Caki2 (cell line): ENCODE data around the gene RHBDD1. TPM values are rescaled to one million over a fixed set of nuclear protein-coding genes. Genes with fewer than 3 reads are reported as not detected.

Experiments used
- DNase-seq: peaks from one replicate; pipeline ENCODE4 v3.0.0-alpha.2; 2015; ENCODE audit warnings: low read depth
- in situ Hi-C: cut with HindIII; loops from 2 replicates; pipeline ENCODE4 v1.10.0; 2016; ENCODE audit warnings: low sequenced_read_pairs, low pct_unique_long_range_greater_than_20kb, mixed read lengths
- total RNA-seq: library from RNA; depleted of rRNA; stranded (reverse); fragments of >200 nt; shearing (Covaris generic); gene quantifications from 2 replicates; pipeline ENCODE4 v1.2.3, GENCODE V29; 2014; ENCODE audit warnings: low replicate concordance

Gene RHBDD1
- total RNA-seq, 1 experiment from 2014 or later, result 8.6 TPM

DNA sequence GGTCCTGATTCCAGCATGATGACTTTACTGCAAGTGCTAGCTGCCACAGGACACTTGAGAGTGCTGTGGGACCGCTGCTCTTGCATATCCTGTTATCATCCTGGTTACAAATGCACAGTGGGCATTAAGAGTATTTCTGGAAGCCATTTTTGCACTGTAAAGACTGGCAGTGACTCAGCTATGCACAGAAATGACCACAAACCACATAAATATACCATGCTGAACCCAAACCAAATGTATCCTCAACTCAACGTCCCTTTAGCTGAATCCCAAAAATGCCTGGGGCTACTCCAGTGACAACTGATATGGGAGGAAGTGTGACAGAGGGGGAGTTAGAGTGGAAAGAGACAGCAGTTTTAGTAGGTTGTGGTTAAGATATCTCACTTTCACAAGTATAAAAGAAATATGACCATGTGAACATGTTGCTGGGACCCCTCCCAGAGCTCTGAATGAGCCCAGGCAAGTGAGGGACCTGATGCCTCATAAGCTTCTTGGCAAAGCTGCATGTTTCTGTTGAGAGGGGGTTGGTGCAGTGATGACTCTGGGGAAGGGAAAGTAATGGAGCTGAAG, 37.3 kb downstream of the RHBDD1 start:
- DNase-seq, result no peak

DNA sequence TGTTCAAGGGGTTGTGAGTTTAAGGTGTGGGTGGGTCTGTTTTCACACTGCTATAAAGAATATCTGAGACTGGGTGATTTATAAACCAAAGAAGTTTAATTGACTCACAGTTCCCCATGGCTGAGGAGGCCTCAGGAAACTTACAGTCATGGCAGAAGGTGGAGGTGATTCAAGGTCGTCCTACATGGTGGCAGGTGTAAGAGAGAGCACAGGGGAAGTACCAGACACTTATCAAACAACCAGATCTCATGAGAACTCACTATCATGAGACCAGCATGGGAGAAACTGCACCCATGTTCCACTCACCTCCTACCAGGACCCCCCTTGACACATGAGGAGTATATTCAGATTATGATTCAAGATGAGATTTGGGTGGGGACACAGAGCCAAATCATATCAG, 38.0 kb downstream of the RHBDD1 start:
- in situ Hi-C loops, result no loop called here
- no peak for DNase-seq

More for the DNA sequence above, 37.3 kb downstream of the RHBDD1 start:
- in situ Hi-C loops, result no loop called here

DNA sequence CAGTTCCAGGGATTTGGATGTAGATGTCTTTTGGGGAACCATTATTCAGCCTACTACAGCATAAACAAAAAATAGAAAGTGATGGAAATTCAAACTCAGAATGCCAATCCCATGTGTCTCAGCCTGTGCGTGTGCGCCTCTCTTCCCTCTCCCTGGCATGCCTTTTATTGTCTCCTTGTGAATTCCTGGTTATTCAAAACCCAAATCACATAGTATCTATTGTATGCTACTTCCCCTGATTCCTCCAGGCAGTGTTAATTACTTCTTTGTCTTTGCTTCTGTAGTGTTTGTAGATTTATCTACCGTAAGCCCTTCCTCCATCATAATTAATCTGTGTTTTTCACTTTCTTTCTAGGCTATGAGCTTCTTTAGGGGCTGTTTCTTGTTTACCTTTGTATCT, 38.9 kb downstream of the RHBDD1 start:
- in situ Hi-C loops, result no loop called here

DNA sequence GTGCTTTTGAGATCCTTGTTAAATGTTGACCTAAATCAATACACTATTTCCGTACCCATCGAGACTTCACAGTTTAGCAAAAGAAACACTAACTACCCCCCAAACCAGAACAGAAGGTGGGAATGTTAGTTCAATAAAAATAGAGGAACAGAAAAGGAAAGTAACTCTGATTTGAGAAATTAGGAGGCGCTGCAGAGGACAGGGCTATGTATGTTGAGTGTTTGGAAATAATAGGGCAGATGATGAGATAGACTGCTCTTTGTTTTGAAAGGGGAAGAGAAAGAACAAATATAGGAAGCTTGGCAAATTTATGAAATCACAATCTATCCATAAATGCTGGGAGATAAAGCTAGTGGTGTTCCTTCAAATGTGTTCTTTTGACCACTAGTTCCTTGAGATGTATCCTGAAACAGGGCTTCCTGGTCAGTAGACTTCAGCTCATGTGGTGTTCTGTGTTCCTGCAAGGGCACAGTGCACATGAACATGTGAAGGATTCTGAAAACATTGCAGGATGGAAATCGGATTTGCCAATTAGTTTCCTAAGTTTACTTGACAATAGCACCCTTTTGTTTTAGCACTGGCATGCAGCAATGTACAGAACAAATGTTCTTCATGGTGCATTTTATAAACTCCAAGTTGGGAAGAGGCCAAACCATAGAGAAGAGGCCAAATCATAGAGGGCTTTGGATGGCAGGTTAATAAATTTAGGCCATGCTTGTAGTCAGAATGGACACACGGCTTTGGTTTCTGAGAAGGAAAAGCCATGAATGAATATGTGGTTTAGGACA, 39.8 kb downstream of the RHBDD1 start:
- in situ Hi-C loops, result no loop called here
- no peak for DNase-seq

More for the DNA sequence above, 38.9 kb downstream of the RHBDD1 start:
- DNase-seq, result no peak

DNA sequence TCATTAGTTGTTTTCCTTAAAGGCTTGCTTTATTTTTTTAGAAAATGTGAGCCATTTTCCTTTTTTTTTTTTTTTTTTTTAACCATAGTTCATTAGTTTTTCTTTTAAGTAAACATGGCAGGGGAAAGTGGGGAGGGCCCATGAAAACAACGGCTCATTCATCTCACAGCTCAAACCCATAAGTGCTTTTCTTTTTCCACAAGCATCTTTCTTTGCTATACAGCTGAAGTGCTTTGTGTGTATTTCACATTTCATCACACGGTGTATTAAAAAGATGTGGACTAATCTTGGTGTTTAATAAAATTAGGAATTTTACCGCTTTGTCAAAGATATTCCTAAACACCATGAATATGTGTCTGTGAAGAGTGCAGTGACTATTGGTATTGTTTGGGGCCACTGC, 41.6 kb downstream of the RHBDD1 start:
- no peak for DNase-seq
- in situ Hi-C loops, result no loop called here

DNA sequence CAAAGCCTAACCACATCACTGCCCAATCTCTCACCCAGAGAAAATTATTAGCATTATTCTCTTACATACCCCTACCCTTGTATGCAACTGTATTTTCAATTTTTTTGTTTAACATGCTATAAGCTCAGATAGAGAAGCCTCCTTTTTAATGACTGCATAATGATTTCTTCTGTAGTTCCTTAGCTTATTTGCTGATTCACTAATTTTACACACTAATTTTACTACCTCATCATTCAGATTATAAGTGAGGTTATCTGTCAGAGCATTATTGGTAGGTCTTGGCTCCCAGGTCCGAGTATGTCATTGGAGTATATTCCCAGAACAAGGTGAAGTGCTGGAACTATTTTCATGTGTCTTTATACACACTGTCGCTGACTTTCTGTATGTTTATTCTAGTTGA, 45.4 kb downstream of the RHBDD1 start:
- in situ Hi-C loops, result no loop called here
- DNase-seq, result no peak

- in situ Hi-C loops, result no loop called here
- DNase-seq, result no peak
Observed at GRCh38 chr2:226882606-226883005, 46.8 kb downstream of the RHBDD1 start.

DNA sequence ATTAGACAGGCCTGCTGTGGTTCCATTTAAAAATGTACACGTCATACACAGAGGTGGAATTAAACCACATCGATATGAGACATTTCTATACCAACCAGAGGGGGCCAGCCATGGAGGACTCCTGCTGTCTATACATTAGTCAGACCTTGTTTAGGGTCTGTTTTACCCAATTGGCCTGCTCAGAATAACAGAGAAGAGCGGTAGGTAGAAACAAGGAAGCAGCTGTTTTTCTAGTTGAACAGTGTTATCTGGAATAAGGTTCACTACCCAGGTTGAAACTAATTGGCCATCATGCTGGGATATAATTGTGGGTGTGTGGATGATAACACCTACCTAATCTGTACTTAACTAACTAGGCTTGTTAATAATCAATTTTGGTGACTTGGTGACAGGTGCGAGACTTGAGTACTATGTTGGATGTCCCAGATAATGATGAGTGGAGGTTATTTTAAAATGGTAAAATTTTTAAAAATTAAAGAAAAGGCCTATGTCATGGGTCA, 47.5 kb downstream of the RHBDD1 start:
- no peak for DNase-seq
- in situ Hi-C loops, result no loop called here

DNA sequence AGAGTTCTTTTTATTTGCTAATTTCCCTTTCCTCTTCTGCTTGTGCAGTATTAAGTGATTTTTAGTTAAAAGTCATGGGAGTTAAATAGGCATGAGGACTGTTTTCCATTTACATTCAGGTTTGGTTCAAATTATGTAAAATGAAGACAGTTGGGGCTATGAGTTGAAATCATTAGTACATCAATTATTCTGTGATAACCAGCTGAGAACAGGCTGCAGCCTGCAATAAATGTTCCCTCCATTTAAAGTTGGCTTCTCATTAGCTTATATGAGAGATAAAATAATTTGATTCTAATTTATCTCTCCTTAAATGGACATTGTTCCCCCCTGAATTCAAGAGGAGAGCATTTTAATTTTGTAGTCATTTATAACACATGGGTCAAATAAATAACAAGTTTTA, 48.3 kb downstream of the RHBDD1 start:
- in situ Hi-C loops, result no loop called here
- DNase-seq, result no peak

GRCh38 chr2:226885769-226886435, 50.0 kb downstream of the RHBDD1 start:
- in situ Hi-C loops, result no loop called here
- no peak for DNase-seq

- in situ Hi-C loops, result no loop called here
- no peak for DNase-seq
Observed at GRCh38 chr2:226887940-226888339, 52.1 kb downstream of the RHBDD1 start.

DNA sequence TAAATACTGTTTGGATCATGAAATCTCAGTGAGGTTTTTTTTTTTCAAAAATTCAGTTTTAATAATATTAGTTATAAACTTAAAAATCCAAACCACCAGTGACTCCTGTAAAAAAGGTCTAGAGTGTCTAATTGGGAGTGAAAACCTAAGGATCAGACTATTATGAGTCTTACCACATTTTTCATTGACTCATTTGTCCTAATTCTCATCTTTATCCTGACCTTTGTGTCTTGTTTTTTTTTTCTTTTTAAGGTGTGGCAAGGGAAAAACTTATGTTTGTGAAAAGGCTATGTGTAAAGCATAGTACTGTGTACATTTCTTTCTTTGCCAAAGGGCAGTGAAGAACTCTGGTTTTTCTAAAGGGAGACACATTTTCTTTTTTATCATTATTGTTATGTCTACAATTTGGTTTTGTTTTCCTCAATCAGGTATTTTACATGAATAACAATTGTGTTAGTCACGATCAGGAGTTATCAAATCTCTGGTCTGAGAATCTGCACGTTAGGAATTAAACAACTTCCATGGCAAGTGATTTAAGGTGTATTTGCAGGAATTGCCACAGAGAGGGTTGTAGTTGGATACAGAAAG, 52.6 kb downstream of the RHBDD1 start:
- in situ Hi-C loops, result no loop called here
- DNase-seq, result no peak

GRCh38 chr2:226888971-226889370, 53.1 kb downstream of the RHBDD1 start:
- in situ Hi-C loops, result no loop called here
- DNase-seq, result no peak

GRCh38 chr2:226890286-226890685, 54.4 kb downstream of the RHBDD1 start:
- in situ Hi-C loops, result no loop called here
- no peak for DNase-seq

DNA sequence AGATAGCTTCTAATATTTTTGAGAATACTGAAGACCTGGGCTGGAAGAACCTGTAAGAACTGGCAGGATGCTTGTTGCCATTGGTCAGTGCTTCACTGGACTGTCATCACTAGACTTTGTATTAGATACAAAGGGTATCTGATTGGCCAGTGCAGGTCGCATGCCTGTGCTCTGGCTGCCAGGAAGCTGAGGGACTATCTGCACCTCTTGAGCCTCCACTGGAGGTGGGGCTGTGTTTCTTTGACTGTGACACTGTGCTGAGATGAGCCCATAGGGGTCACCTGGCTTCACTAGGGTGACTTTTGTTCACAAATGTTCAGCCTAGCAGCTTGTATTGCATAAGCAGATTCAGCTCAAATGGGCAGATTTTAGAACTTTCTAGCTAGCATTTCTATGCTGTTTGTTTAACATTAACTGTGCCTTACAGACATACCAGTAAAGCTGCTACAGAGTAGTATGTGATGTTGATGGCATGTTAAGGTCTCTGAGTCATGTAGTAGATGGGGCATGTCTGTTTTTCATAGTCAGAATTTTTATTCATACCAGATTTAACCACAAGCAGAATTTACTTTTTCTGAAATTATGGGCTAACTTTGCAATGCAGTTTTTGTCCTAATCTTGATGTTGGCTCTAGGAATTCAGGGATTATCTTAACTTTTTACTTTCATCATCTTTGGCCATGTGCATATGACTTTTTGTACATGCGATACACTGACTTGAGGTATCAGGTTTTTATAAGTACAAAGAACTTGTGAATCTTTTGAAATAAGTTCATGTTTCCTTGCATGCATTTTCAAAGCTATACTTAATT, 56.1 kb downstream of the RHBDD1 start:
- DNase-seq, result no peak
- in situ Hi-C loops, result no loop called here

DNA sequence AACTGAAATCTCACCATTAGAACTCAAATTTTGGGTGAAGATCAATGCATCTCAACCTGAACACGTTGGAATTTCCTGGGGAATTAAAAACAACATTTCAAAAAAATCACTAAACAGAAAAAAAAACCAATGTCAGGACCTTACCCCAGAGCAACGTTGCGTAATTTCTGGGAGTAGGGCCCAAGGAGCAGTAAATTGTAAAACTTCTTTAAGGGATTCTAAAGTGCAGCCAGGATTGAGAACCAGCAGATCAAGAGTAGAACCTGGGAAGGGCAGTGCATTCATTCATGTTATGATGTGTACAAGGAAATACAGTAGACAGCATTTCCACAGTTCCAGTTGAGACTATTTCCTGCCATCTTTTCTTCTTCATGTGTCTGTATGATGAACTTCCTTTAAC, 56.9 kb downstream of the RHBDD1 start:
- DNase-seq, result no peak

GRCh38 chr2:226893216-226893615, 57.4 kb downstream of the RHBDD1 start:
- in situ Hi-C loops, result no loop called here
- no peak for DNase-seq

More for the DNA sequence above, 56.9 kb downstream of the RHBDD1 start:
- in situ Hi-C loops, result no loop called here

GRCh38 chr2:226894752-226895151, 58.9 kb downstream of the RHBDD1 start:
- in situ Hi-C loops, result no loop called here
- DNase-seq, result no peak
